Inferior parietal cortex (tissue), 1 donor: ENCODE results near the gene KDELR3.

Experiments used
- DNase-seq: peaks from one replicate; pipeline ENCODE4 v3.0.0-alpha.2; 2016; ENCODE audit errors: extremely low spot score

Gene KDELR3

GRCh38 chr22:38482662-38483308 lies 14.9 kb downstream of the KDELR3 start:
- no peak for DNase-seq

GRCh38 chr22:38484244-38484643 lies 16.3 kb downstream of the KDELR3 start:
- DNase-seq = no peak

GRCh38 chr22:38485783-38486182 lies 17.9 kb downstream of the KDELR3 start:
- no peak for DNase-seq

GRCh38 chr22:38487946-38488345 lies 20.1 kb downstream of the KDELR3 start:
- no peak for DNase-seq

GRCh38 chr22:38489142-38489541 lies 21.2 kb downstream of the KDELR3 start:
- no peak for DNase-seq

- DNase-seq = no peak
Measured at GRCh38 chr22:38489561-38490145, 21.8 kb downstream of the KDELR3 start.

- no peak for DNase-seq
Measured at GRCh38 chr22:38490475-38490874, 22.6 kb downstream of the KDELR3 start.

GRCh38 chr22:38490915-38491314 lies 23.0 kb downstream of the KDELR3 start:
- DNase-seq = peak; percentile 61

GRCh38 chr22:38491707-38492348 lies 23.9 kb downstream of the KDELR3 start:
- no peak for DNase-seq

- DNase-seq = no peak
Measured at GRCh38 chr22:38494498-38494897, 26.6 kb downstream of the KDELR3 start.

GRCh38 chr22:38494939-38495338 lies 27.0 kb downstream of the KDELR3 start:
- DNase-seq = no peak

GRCh38 chr22:38497869-38498268 lies 30.0 kb downstream of the KDELR3 start:
- no peak for DNase-seq

- no peak for DNase-seq
Measured at GRCh38 chr22:38501797-38502672, 34.1 kb downstream of the KDELR3 start.

GRCh38 chr22:38503021-38503420 lies 35.1 kb downstream of the KDELR3 start:
- DNase-seq = no peak

GRCh38 chr22:38504731-38505540 lies 37.0 kb downstream of the KDELR3 start:
- no peak for DNase-seq

GRCh38 chr22:38505541-38506117 lies 37.7 kb downstream of the KDELR3 start:
- DNase-seq = peak; percentile 72

- peak; percentile 99 for DNase-seq
Measured at GRCh38 chr22:38506118-38506962, 38.4 kb downstream of the KDELR3 start, which contains the start of gene DDX17. TSS of gene DDX17 (minus strand) at chr22:38506311.

GRCh38 chr22:38510416-38510970 lies 42.6 kb downstream of the KDELR3 start:
- DNase-seq = no peak

- no peak for DNase-seq
Measured at GRCh38 chr22:38513063-38513462, 45.2 kb downstream of the KDELR3 start.

- no peak for DNase-seq
Measured at GRCh38 chr22:38518620-38519019, 50.7 kb downstream of the KDELR3 start.
